NOMO-1 (cell line): ENCODE measurements around the gene IQSEC1.

Experiments used
- DNase-seq, 2 experiments: peaks; one replicate each; lab custom pipeline; 2025; ENCODE audit not compliant: unreplicated experiment in 2 of 2; lab: John Stamatoyannopoulos, UW

IQSEC1 gene

DNA sequence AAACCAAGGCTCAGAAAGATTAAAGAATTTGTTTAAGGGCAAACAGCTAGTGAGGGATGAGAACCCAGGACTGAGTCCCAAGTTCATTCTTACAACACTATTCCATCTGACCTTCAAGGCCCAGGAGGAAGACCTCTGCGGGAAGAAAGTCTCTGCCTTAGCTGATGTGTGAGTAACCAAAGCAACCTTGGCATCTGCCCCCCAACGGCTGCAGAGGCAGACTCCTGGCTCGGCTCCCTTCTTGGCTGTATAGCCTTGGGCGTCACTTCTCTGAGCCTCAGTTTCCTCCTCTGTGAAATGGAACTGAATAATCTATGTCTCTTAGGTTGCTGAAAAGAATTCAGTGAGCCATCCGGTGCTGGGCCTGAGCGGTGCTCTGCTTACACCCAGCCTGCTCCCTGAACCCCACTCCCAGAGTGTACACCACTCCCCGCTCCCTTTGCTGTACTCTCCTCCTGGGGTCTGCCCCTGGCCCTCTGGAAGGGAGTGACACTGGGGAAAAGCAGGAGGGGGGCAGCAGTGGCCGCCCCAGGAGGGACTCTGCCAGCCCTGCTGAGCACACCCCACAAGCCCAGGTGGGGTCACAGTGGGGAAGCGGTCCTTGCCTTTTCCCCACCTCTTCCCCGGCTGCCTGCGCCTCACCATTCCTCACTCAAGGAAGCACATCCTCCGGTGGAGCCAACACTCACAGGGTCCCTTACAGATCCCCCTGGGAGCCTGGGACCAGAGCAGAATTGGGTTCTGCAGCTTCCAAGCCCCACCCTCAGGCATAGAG lies 97.3 kb downstream of the IQSEC1 start:
- no peak for DNase-seq

DNA sequence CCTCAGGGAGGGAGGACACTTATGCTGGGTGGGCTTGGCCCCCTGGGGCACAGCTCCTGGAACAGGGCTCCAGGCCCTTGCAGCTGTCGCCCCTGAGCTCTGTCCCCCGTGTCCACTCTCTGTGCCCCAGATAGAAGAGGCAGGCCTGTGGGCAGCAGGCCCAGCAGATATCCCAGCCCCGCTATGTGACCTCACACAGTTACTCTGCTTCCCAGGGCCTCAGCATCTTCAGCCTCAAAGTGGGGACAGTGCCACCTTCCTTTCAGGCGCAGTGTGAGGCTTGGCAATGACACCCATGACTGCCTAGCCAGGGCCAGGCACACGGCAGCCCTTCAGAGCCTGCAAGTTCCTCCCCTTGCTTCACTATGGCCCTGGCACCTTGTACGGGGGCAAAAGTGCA lies 98.4 kb downstream of the IQSEC1 start:
- DNase-seq: no peak

DNA sequence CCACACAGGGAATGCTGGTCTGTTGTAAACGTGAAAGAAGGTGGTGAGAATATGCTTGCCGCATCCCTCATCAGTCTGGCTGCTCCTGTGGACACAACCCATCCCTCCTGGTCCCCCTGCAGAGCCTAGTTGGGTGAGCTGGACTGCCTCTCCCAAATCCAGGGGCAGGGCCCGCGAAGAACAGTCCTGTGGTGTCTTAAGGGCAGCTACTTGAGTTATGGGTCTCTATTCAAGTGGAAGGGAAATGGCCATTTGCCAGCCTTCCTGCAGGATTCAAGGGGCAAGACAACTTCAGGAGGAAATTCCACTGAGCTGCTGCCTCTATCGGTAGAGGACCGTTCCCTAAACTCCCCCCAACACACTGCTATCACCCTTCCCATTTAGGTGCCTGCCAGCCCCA lies 98.9 kb downstream of the IQSEC1 start:
- DNase-seq: no peak

DNA sequence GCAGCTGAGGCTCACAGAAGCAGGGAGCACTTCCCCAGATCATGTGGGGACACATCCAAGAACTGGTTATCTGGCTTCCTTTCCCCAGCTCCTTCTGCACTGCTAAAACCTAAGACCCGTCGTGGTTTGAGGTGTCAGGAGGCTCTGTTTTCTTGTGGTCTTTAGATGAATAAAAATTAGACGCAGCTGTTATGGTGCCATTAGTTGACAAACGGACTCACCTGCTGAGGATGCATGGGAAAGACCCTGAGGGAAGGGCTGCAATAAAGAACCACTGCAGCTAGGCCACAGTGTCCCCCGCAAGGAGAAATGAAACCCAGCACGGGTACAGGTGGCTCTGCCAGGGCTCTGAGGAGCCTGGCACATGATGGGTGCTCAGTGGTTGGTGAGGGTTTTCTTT lies 99.4 kb downstream of the IQSEC1 start:
- DNase-seq: no peak

DNA sequence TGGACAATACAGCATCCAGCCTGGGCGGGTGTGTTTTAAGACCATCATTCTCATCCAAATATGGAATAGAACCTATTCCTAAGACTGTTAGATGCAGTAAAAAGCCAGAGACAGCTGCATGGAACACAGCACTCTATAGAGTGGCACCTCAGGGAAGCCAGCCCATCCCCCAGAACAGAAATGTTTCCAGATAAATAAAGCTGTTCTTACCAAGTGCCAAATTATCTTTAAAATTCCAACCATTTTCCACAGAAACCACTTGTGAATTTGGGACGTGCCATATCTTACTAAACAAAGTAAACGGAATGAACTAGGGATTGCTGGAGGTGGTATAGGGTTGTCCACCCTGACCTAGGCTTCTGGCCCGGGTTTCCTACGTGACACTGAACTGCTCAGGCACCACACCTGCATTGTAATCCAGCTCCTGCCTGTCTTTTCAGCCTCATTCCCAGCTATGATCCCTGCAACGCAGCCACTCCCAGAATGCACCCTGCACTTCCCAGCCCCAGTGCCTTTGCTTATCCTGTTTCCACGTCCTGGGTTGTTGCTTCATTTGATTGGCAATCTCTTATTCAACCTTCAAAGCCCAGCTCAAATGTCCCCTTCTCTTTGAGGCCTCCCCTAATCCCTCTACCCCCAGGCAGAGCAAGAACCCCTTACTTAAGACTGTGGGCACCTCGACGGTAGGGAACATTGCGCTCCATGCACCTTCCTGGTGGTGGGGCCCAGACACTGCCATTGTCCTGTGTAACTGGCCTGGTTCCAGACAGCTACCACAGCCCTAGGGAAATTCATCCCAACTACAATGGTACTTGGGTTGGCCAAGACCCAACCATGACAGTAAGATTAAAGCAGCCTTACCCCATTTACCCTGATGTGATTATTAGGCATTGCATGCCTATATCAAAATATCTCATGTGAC lies 100.2 kb downstream of the IQSEC1 start:
- DNase-seq: no peak

DNA sequence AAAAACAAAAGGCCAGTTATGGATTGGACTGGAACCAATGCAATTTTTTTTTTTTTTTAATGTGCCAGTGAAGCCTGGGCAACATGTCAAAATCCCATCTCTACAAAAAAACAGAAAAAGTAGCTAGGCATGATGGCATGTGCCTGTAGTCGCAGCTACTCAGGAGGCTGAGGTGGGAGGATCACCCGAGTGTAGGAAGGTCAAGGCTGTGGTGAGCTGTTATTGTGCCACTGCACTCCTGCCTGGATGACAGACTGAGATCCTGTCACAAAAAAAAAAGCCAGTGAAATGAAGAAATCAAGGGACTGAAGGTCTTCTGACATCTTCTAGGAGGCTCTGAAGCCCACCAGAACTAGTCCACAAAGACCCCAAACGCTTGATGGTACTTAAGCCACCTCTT lies 101.2 kb downstream of the IQSEC1 start:
- no peak for DNase-seq

DNA sequence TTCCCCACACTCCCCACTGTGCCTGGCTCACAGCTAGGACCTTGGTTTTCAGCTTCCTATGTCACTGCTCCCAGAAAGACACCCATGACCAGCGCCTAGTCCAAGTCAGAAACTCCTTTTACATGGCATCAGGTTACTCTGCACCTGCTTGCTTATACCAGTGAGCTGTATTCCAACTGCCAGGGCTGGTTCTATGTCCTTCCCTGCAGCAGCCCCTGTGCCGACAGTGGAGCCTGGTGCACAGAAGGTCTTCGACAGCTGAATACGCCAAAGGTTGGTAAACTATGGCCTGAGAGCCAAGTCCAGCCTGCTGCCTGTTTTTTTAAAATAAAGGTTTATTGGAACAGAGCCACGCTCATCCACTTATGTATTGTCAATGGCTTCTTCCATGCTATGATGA lies 102.5 kb downstream of the IQSEC1 start:
- no peak for DNase-seq

DNA sequence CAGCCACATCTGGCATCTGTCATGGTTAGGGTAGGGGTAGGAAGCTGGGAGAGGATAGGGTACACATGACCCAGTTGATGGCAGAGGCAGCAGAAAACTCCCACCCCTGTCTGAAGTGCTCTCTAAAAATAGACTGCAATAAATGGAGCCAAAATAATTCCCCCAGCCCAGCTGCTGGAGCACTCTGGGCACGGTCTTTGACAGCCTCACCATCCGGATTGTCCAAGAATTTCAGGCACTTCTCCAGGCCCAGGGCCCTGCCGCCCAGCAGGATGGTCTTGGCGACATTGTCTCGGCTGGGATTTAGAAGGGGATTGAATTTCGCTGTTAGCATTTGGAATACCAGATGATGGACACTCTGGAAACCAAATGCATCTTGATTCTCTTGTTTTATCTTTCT lies 103.7 kb downstream of the IQSEC1 start:
- DNase-seq: no peak

DNA sequence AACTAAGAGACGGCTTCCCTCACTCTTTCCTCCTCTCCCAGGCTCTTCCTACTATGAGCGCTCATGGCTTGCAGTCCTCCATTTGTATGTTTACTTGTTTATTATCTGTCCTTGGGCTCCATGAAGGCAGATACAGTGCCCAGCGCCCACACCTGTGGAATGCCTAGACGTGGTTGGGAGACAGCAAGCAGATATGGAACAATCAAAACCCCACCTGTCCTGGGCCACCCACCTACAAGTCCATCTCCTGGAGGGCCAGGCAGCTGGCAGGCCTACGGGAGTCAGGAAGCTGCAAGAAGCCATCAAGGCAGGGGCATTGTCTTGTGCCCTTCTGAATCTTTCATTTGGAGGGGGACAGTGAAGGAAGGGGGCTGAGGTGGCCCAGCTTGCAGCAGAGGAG lies 104.7 kb downstream of the IQSEC1 start:
- DNase-seq: no peak

DNA sequence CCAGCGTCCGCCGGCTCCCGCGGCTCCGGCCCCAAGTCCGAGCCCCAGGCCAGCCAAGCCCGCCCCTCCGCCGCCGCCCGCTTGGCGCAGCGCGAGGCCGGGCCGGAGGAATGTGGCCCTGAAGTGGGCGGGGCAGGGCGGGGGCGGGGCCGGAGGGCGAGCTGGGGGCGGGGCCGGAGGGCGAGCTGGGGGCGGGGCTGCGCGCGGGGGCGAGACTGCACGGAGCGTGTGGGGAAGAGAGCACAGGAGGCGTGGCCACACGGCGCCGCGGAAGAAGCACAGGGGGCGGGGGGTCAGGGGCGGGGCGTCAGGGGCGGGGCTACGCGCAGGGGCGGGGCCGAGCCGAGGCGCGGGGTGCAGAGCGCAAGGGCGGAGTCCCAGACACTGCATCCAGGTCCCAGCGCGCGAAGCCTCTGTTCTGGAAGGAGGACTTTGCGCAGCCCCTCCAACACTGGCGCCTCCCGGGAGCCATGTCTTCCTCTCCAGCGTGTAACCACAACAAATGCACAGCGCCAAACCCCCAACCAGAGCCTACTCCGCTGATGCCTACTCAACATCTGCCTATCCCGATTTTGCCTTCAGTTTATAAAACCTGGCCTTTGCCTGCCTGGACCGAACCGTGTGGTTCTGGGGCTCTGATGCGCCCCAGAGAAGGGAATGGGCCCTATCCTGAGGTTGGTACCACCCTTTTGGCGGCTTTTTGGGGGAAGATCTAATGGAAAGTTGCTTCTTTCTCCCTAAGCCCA lies 105.5 kb downstream of the IQSEC1 start:
- DNase-seq: peak; percentile 84

DNA sequence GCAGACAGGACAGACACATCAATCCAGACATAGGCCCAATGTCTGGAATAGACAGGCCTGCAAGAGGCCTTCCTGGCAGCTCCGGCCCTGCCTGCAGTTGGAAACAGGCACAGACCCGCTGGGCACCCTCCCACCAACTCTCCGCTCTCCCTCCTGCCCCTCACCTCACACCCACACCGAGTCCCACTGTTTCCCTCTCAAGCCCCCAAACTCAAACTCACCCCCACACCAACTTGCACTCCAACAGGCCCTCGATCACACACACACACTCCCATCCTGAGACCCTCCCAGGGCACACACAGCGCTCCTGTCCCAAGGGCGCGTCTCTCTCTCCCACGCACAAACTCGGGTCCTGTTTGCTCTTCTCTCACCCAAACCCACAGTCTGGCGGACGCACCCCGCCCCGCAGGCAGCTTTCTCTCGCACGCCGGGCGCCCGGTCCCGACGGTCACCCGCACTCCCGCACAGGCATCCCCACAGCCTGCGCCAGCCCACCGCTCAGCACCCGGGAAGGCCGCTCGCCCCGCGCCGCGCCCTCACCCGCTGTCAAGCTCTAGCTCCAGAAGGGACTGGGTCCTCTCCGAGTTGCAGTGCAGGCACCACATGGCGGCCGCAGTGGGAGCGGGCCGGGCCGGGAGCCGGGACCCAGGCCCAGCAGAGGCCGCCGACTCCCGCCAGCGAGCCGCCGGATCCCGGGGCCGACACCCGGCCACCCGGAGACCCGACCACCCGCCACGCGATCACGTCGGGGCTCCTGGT lies 106.2 kb downstream of the IQSEC1 start:
- no peak for DNase-seq

DNA sequence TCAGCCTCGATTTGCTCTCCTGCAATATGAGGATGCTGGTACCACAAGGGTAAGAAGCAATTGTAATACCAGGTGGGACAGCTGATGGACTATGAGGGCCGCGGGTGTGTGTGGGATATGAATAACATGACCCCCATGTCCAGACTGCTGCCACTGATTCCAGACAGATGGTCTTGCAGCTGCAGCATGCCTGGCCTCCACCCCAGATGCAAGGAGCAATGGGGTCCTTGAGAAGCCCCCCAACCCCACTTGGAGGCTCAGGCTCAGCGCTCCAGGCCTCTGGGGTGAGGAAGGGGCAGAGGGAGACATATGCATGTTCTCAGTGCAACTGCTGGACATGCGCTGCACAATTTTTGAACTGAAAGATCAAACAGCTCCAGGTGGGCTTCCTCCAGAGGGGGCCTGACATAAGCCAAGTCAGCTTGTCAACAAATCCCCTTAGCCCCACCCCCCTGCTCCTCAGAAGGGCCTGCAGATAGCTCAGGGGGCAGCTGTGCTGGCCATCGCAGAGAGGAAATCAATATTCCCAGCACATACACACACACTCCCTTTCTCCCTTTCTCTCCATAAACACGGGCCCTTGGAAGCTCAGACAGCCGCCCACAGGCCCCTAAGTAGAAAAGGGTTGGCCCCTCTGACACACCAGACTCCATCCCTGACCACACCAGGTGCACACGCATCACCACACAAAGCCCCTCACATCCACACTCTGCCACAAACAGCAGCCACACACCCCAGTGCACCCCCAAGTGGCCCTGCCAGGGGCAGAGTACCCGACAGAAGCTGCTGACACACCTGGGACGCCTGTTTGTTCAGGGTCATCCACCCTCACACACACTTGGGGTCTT lies 107.0 kb downstream of the IQSEC1 start:
- no peak for DNase-seq

DNA sequence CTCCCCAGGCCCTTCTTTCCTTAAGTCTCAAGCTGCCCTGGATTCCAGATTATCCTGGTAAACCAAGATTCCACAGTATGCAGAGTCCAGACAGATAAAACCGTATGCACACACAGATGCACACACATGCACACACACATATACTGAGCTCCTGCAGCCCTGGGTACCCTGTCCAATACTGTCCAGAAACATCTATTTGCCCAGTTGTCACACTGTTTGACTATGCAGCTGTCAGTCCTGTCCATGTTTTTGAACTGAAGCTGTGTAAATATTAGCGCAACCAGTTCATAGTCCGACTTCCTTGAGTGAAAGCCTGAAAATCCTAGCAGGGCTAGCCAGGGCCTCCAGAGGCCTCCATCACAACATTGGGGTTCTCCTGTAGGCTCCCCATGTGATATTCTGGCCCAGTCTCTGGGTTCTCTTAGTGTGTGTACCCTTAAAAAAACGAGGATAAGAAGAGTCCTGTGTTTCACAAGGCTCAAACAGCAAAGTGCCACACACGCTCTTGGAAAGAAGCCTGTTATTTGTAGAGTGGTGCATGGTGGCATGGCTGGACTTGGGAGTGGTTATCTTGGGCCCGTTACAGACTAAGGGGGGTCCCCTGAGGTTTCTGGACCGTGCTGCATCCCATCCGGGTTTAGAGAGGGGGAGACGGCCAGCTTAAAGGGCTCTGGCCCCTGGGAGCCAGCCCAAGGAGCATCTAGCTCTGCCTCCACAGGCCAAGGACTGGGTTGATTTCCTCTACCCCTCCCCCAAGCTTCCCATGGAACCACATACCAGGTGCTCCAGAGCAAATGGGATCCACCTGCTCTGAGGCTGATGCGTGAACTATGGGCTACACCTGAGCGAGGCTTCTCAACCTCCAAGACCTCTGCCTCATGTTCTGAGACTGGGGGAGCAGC lies 108.3 kb downstream of the IQSEC1 start:
- no peak for DNase-seq

DNA sequence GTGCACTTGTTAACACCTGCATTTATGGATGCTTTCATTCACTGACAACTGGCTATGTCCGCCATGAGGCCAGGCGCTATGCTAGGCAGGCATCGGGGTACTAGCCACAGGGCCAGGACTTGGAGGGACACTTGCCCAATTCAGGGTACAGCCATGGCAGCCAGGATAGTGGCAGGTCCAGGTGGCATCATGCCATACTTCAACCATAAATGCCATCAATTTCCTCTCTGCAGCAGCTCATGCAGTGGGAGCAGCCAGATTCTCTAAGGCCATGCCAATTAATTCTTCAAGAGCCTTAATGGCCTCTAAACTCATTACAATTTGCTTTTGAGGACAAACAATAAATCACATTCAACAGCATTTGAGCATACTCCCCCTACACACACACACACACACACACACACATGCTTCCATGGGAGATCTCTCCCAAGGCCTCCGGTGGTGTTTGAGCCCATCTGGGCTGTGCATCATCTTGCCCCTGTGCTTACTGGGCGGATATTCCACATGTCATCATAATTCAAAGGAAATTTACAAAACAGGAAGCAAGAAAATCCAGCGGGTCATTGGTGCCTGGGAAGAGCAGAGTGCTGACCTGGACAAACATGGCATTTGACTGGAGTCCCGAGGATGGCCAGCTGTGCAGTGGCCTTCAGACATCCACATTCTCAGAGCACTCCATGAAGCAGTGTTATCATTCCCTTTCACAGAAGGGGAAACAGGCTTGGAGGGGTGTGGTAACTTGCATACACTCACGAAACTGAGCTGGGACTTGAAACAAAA lies 109.1 kb downstream of the IQSEC1 start:
- DNase-seq: no peak

DNA sequence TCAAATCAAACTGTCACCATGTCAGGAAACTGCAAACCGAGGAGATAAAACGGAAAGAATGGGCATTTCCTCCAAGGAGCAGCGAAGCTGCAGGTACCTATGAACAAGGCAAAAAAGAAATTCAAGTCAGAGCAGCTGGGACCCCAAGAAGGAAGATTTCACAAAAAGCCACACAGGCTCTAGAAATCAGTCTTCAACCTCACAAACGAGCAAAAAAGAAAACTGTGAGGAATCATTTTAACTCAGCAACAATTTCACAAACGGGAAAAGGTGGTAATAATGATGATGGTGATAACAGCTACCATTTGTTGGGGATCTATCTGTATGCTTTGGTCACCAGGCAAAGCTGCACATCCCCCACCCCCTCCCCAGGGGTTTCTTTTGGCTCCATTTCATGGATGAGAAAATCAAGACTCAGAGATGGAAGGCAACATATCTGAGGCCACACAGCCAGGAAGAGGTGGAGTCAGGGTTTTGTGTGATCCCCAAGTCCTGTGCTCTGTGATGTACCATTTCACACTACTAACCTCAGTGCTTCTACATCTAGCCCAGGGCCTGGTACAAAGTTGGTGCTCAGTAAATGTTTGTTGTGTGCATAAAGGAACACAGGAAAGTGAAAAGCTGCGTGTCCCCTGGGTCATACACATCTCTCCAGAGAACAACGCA lies 109.9 kb downstream of the IQSEC1 start:
- no peak for DNase-seq

DNA sequence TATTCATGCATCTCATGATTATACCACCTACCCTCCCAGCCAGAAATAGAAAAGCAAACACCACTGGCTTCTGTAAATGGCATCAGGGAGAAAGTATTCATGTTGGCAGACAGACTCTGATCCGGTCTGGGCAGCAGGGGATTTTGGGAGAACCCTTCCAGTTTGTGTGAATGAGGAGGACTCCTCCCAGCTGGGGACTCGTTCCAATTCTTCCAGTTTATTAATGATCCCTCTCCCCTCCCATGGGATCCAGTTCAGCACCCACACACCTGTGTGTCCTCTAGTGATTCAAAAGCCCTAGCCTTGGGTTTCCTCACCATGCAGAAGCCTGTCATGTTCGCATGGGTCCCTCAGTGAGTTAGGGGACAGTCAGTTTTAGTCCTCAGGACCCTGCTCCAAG lies 110.9 kb downstream of the IQSEC1 start:
- DNase-seq: no peak

DNA sequence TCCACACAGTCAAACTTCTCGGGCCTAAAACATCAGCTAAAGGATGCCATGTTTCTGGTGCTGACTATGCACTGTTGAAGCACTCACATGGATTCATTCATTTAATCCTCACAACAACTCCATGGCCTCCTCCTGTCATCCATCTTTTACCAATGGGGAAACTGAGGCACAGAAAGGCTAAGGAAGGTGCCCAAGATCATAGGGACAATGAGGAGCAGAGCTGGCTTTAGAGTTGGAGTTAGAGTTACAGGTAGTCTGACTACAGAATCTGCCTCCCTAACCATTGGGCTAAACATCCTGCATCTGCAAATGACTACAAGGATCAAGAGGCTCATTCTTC lies 111.6 kb downstream of the IQSEC1 start:
- no peak for DNase-seq
